ENCODE measurements around the gene PSMF1. TPM values are rescaled to one million over a fixed set of nuclear protein-coding genes. Genes with fewer than 3 reads are reported as not detected.

PSMF1 gene
- total RNA-seq, 1 experiment from 2014 or later: 90.8 TPM

DNA sequence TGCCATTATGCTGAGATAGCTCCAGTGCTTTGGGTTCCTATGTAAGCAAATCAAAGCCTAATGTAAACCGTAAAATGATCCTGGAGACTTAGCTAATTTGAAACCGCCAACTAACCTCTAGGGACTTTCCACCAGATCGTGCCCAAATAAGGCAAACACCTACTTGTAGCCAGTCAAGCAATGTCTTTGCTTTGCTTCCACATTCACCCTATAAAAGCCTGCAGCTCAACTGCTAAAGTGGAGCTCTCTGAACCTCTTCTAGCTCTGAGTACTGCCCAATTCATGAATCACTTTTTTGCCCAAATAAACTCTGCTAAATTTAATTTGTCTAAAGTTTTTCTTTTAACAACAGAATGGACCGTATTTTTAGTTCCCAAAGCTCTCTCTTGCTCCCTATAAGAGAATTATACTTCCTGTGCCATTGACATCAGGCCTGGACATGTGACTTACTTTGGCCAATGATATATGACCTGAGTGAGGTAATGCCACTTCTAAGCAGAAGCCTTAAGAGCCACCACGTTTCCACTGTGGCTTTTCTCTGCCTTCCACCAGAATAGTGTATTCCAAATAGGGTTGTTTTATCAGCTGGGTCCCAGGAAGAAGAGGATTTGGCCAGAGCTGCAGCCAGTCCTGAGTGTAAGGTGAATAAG lies 34.8 kb upstream of the PSMF1 start:
- H3K14ac ChIP-seq (ENCODE audit: insufficient read depth, low read length): no peak overlapping the region
- no peak overlapping the region for H3K27ac ChIP-seq (ENCODE audit: insufficient read length, low read depth, low read length)
- Mint-ChIP-seq H3K27ac (no peak overlapping the region), H3K4me3 (no peak overlapping the region), H3K36me3 (ENCODE audit: insufficient read depth in 1 of 3, low read depth in 3 of 3) (no peaks in the 10 kb centered on the region; a peak in 2 of 7 replicates), H3K27me3 (ENCODE audit: low read depth) (peaks cover 7% of the 10 kb centered on the region), H3K9me3 (peaks cover 10% of the 10 kb centered on the region in 2 experiments; a peak in 4 of 5 replicates), H3K4me1 (peaks cover 7 to 9% of the 10 kb centered on the region in 2 experiments)
- no peak overlapping the region for H2BK5ac ChIP-seq (ENCODE audit: insufficient read length, low read length)
- no peaks in the 10 kb centered on the region for H3K79me2 ChIP-seq (ENCODE audit: insufficient read depth, low read length)
- WGBS (ENCODE audit: extremely low coverage, insufficient read length, low lambda C conversion rate): no CpG with 5 or more reads among the region's 5 CpGs
- no peak overlapping the region for H3K23ac ChIP-seq (ENCODE audit: insufficient read length, low read depth, low read length)
- H3K27me3 ChIP-seq (ENCODE audit: insufficient read depth, low read length): no peaks in the 10 kb centered on the region
- H3K9me3 ChIP-seq (ENCODE audit: control insufficient read depth, low read depth, low read length): no peaks in the 10 kb centered on the region
- no peak overlapping the region for H4K5ac ChIP-seq (ENCODE audit: insufficient read length, low read depth, low read length)
- H3K9ac ChIP-seq (ENCODE audit: extremely low read depth, insufficient read length, low read length): no peak overlapping the region
- no peak overlapping the region for H4K91ac ChIP-seq (ENCODE audit: insufficient read length, low read depth, low read length)
- H3K18ac ChIP-seq (ENCODE audit: insufficient read length, low read depth, low read length): no peak overlapping the region
- no peak overlapping the region for H2AFZ ChIP-seq (ENCODE audit: low read length)
- H3K79me1 ChIP-seq (ENCODE audit: insufficient read depth, low read depth, low read length, poor library complexity, severe bottlenecking): no peaks in the 10 kb centered on the region
- H2BK120ac ChIP-seq (ENCODE audit: low read depth, low read length, poor library complexity, severe bottlenecking): no peak overlapping the region
- H3K4ac ChIP-seq (ENCODE audit: low read depth, low read length): no peak overlapping the region
- DNase-seq: no peak
- H3K4me2 ChIP-seq (ENCODE audit: insufficient read depth, insufficient read length, low read length): no peak overlapping the region
- no peak overlapping the region for H2AK5ac ChIP-seq (ENCODE audit: insufficient read length, low read length)
- no peak overlapping the region for H3K56ac ChIP-seq (ENCODE audit: insufficient read length, low read depth, low read length)
- H2BK20ac ChIP-seq (ENCODE audit: low read depth, low read length, poor library complexity, severe bottlenecking): no peak overlapping the region
- H3K23me2 ChIP-seq (ENCODE audit: insufficient read length, low read depth, low read length, poor library complexity, severe bottlenecking): no peaks in the 10 kb centered on the region
- H3K4me1 ChIP-seq (ENCODE audit: insufficient read depth, low read length): no peaks in the 10 kb centered on the region
- TF ChIP-seq, protein P1, sequence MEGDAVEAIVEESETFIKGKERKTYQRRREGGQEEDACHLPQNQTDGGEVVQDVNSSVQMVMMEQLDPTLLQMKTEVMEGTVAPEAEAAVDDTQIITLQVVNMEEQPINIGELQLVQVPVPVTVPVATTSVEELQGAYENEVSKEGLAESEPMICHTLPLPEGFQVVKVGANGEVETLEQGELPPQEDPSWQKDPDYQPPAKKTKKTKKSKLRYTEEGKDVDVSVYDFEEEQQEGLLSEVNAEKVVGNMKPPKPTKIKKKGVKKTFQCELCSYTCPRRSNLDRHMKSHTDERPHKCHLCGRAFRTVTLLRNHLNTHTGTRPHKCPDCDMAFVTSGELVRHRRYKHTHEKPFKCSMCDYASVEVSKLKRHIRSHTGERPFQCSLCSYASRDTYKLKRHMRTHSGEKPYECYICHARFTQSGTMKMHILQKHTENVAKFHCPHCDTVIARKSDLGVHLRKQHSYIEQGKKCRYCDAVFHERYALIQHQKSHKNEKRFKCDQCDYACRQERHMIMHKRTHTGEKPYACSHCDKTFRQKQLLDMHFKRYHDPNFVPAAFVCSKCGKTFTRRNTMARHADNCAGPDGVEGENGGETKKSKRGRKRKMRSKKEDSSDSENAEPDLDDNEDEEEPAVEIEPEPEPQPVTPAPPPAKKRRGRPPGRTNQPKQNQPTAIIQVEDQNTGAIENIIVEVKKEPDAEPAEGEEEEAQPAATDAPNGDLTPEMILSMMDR (conservative IDR thresholded peaks at IDR 0.05): no peak
- no peak overlapping the region for H3T11ph ChIP-seq (ENCODE audit: low read length)
- H2BK15ac ChIP-seq (ENCODE audit: low read depth, low read length): no peak overlapping the region
- H2BK12ac ChIP-seq (ENCODE audit: insufficient read length, low read depth, low read length): no peak overlapping the region
- no peak overlapping the region for H4K8ac ChIP-seq (replicated peaks; ENCODE audit: insufficient read length, low read depth, low read length)
- H4K20me1 ChIP-seq (ENCODE audit: control insufficient read depth, insufficient read depth, insufficient read length): no peaks in the 10 kb centered on the region
